GM12801 (cell line): ENCODE data around the gene IQSEC2.

Source experiments
- CTCF ChIP-seq: IDR thresholded peaks from one replicate; pipeline ENCODE4 v1.5.1; 2011; ENCODE audit warnings: control low read depth; ENCODE audit not compliant: insufficient read length; ENCODE audit errors: extremely low read depth

IQSEC2 gene

DNA sequence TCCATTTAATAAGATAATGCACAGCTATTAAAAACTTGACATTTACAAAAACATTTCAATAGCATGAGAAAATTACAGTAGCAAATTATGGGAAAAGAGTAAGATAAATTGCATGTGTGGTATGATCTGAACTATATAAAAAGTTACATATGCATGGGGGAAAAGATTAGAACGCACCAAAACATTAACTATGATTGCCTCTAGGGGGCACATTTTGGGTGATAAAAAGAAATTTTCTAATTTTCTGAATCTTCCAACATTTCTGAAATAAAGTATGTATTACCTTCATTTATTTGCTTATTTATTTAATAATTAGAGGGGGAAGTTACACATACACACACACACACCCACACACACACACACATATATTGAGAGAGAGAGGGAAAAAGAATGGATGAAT is 36.8 kb downstream of the IQSEC2 start:
- no peak for TF ChIP-seq CTCF

DNA sequence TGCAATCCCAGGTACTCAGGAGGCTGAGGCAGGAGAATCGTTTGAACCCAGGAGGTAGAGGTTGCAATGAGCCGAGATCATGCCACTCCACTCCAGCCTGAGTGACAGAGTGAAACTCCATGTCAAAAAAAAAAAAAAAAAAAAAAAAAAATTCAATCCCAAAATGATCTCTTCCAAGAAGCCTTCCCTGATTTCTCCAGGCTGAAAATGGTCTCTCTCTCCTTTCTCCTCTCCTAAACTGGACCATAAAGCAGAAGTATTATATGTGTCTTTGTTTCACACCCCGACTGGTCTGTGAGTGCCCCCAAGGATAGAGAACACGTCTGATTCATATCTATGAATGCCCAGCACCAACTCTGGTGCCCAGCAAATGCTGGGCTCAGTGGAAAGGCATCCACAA is 39.1 kb downstream of the IQSEC2 start:
- no peak for TF ChIP-seq CTCF

- no peak for TF ChIP-seq CTCF
Measured at GRCh38 chrX:53241558-53241957, 39.8 kb downstream of the IQSEC2 start.

DNA sequence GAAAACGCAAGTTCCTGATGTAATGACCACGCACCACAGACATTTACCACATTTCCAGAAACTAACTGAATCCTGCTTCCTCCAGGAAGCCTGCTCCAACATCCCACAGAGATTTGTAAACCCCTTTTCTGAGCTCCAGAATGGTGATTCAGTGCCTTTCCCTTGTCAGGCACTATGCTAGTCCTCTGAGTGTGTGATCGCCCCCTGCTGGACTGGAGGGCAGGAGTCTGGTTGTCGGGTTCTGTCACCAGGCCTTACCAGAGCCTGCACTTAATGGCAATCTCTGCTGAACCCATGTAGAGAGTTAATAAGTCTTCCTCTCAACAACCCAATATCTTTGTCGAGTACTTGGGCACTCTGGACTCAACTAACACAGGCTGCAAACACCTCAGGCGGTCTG is 41.9 kb downstream of the IQSEC2 start:
- TF ChIP-seq CTCF = no peak

- TF ChIP-seq CTCF = no peak
Measured at GRCh38 chrX:53237056-53237455, 44.3 kb downstream of the IQSEC2 start.

- no peak for TF ChIP-seq CTCF
Measured at GRCh38 chrX:53236025-53236679, 45.2 kb downstream of the IQSEC2 start.

GRCh38 chrX:53235566-53235965 is 45.8 kb downstream of the IQSEC2 start:
- no peak for TF ChIP-seq CTCF

DNA sequence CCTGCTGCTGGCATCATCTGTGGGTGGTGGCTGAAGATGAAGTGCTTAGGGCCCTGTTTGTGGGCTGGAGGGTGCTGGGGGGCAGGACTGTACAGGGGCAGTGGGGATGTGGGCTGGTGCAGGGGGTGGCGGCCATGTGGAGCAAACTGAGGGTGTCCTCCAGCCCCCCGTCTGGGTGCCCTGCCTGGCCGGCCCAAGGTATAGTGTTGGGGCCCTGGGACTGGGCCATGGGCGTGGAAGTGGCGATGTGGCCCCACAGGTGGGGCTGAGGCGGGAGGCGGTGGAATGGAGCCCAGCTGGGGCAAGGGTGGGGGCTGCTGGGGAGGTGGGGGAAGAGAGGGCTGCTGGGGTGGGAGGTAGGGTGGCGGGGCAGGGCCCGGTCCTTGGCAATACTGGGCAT is 46.9 kb downstream of the IQSEC2 start:
- TF ChIP-seq CTCF = no peak
